Colonic mucosa (tissue), 4 donors: ENCODE data around the gene B4GALT2. TPM values are rescaled to one million over a fixed set of nuclear protein-coding genes. Genes with fewer than 3 reads are reported as not detected.

Source experiments
- DNase-seq: peaks from one replicate; pipeline ENCODE4 v3.0.0-alpha.2; 2020
- H3K27ac ChIP-seq: fragments of 200-600 bp; one replicate; pipeline ENCODE4 v1.8.0; 2021
- H3K27me3 ChIP-seq: fragments of 200-600 bp; one replicate; pipeline ENCODE4 v1.8.0; 2021
- H3K36me3 ChIP-seq: fragments of 200-600 bp; one replicate; pipeline ENCODE4 v1.8.0; 2021
- H3K4me1 ChIP-seq: fragments of 200-600 bp; one replicate; pipeline ENCODE4 v1.8.0; 2021; ENCODE audit warnings: mild to moderate bottlenecking
- H3K4me3 ChIP-seq: fragments of 200-600 bp; one replicate; pipeline ENCODE4 v1.8.0; 2021
- H3K9ac ChIP-seq, 2 donors: one replicate each; pipeline ENCODE4 v1.7.0; 2013; ENCODE audit warnings: control low read depth in 2 of 2, low read depth in 2 of 2, low read length in 2 of 2
- H3K9me3 ChIP-seq: fragments of 200-600 bp; one replicate; pipeline ENCODE4 v1.8.0; 2021
- intact Hi-C: fragments of 100-400 bp; cut with DNase I; formaldehyde crosslinking; loops from one replicate; pipeline ENCODE4 v1.14.1; 2022
- total RNA-seq, 2 donors: library from RNA; stranded (reverse); fragmentation: NEBNext Ultra II Directional in 1 of 2; extraction: Animal tissue kit (Norgen Biotek cat#: 25700) in 1 of 2; gene quantifications; one replicate each; pipeline ENCODE4 v1.2.1, GENCODE V29; 2021
- TF ChIP-seq, protein P1 (sequence below): fragments of 200-600 bp; IDR thresholded peaks from one replicate; pipeline ENCODE4 v1.8.0; 2022; ENCODE audit warnings: antibody characterized with exemption, mild to moderate bottlenecking
- donor health status: healthy.
- donor health status: DM: no; HTN: no; CAD: no.
- donor health status: DM: no; HTN: no; CAD: no.

The B4GALT2 gene
- total RNA-seq, 2 donors from 2014 or later: 26.6 to 38.5 TPM

DNA sequence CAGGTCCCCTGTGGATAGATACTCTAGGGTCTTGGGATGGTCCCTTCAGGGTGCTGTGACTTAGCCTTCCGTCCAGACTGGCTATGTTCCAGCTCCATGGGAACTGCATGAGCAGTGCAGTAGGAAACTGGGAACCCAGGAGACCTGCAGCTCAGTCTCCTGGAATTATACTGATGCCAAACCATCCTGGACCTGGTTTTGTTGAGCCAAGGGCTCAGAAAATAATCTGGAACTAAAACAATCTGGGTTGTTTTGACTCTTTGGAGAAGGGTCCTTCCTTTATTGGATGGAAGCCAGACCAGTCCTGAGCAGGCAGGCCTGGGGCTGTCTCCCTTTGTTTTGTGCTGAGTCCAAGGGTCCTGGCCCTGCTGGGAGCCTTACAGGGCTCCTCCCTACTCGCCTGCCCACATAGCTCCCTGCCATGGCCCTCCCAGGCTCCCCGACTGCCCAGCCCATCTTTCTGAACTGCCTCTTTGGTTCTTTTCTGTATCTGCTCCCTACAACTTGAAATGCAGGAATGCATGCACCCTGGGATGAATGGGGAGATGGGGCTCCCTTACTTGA lies 31.1 kb upstream of the B4GALT2 start:
- no peak overlapping the region for H3K27ac ChIP-seq

DNA sequence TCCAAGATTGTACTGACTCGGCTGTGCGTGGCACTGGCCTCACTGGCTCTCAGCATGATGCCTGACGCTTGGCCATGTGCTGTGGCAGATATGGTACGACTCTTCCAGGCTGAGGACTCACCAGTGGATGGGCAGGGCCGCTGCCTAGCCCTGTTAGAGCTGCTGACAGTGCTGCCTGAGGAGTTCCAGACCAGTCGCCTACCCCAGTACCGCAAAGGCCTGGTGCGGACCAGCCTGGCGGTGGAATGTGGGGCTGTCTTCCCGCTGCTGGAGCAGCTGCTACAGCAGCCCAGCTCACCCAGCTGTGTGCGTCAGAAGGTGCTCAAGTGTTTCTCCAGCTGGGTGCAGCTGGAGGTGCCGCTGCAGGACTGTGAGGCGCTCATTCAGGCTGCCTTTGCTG lies 29.3 kb upstream of the B4GALT2 start:
- peaks cover 14% of the 10 kb centered on the region for H3K4me1 ChIP-seq
- no peak overlapping the region for H3K27ac ChIP-seq
- intact Hi-C loops: no loop called here
- H3K27me3 ChIP-seq: no peaks in the 10 kb centered on the region
- no peak overlapping the region for H3K4me3 ChIP-seq
- H3K9me3 ChIP-seq: no peaks in the 10 kb centered on the region
- H3K36me3 ChIP-seq: no peaks in the 10 kb centered on the region
- TF ChIP-seq, protein P1, sequence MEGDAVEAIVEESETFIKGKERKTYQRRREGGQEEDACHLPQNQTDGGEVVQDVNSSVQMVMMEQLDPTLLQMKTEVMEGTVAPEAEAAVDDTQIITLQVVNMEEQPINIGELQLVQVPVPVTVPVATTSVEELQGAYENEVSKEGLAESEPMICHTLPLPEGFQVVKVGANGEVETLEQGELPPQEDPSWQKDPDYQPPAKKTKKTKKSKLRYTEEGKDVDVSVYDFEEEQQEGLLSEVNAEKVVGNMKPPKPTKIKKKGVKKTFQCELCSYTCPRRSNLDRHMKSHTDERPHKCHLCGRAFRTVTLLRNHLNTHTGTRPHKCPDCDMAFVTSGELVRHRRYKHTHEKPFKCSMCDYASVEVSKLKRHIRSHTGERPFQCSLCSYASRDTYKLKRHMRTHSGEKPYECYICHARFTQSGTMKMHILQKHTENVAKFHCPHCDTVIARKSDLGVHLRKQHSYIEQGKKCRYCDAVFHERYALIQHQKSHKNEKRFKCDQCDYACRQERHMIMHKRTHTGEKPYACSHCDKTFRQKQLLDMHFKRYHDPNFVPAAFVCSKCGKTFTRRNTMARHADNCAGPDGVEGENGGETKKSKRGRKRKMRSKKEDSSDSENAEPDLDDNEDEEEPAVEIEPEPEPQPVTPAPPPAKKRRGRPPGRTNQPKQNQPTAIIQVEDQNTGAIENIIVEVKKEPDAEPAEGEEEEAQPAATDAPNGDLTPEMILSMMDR: no peak
- no peak overlapping the region for H3K9ac ChIP-seq
- no peak for DNase-seq

More for the DNA sequence above, 31.1 kb upstream of the B4GALT2 start:
- H3K9me3 ChIP-seq: no peaks in the 10 kb centered on the region
- H3K4me1 ChIP-seq: peaks cover 14% of the 10 kb centered on the region
- H3K4me3 ChIP-seq: peak overlapping the region; percentile 91
- peak overlapping the region; percentile 93 to 94 for H3K9ac ChIP-seq
- TF ChIP-seq, protein P1: no peak
- intact Hi-C loops: no loop called here
- DNase-seq: no peak
- H3K36me3 ChIP-seq: no peaks in the 10 kb centered on the region
- no peaks in the 10 kb centered on the region for H3K27me3 ChIP-seq

- intact Hi-C loops: no loop called here
- Histone ChIP-seq H3K4me1 (peaks cover 14% of the 10 kb centered on the region), H3K4me3 (no peak overlapping the region), H3K27me3 (no peaks in the 10 kb centered on the region), H3K27ac (no peak overlapping the region), H3K9me3 (no peaks in the 10 kb centered on the region), H3K9ac (no peak overlapping the region), H3K36me3 (no peaks in the 10 kb centered on the region)
- TF ChIP-seq, protein P1: no peak
- no peak for DNase-seq
Measured at GRCh38 chr1:43951021-43951985, 27.7 kb upstream of the B4GALT2 start.

GRCh38 chr1:43952731-43953346 lies 26.2 kb upstream of the B4GALT2 start:
- H3K9me3 ChIP-seq: no peaks in the 10 kb centered on the region
- no peak for DNase-seq
- no peaks in the 10 kb centered on the region for H3K36me3 ChIP-seq
- peaks cover 7% of the 10 kb centered on the region for H3K4me1 ChIP-seq
- intact Hi-C loops: no loop called here
- no peak overlapping the region for H3K9ac ChIP-seq
- H3K27ac ChIP-seq: no peak overlapping the region
- H3K27me3 ChIP-seq: no peaks in the 10 kb centered on the region
- no peak overlapping the region for H3K4me3 ChIP-seq
- TF ChIP-seq, protein P1: no peak

- Histone ChIP-seq H3K36me3 (no peaks in the 10 kb centered on the region), H3K27ac (no peak overlapping the region), H3K4me1 (peaks cover 2% of the 10 kb centered on the region), H3K9ac (no peak overlapping the region), H3K4me3 (no peak overlapping the region), H3K27me3 (no peaks in the 10 kb centered on the region), H3K9me3 (no peaks in the 10 kb centered on the region)
- DNase-seq: no peak
- TF ChIP-seq, protein P1: no peak
- intact Hi-C loops: no loop called here
Measured at GRCh38 chr1:43953361-43953760, 25.6 kb upstream of the B4GALT2 start.
